Neuronal stem cell (in vitro differentiated cells): ENCODE data around the gene MOCS2.

Experiments used
- DNase-seq: peaks from one replicate; pipeline ENCODE4 v3.0.0-alpha.2; 2013; ENCODE audit warnings: low spot score
- H2AFZ ChIP-seq: one replicate; pipeline ENCODE4 v1.6.1; 2013; ENCODE audit warnings: mild to moderate bottlenecking, low read length, inconsistent platforms
- H2AK5ac ChIP-seq: 2 replicates; pipeline ENCODE4 v1.6.1; 2013; ENCODE audit warnings: low read depth, mild to moderate bottlenecking, inconsistent platforms, low read length, moderate library complexity, mixed read lengths
- H2BK120ac ChIP-seq: 2 replicates; pipeline ENCODE4 v1.6.1; 2013; ENCODE audit warnings: low read depth, mild to moderate bottlenecking, inconsistent platforms, low read length, moderate library complexity, mixed read lengths
- H2BK12ac ChIP-seq: one replicate; pipeline ENCODE4 v1.6.1; 2013; ENCODE audit warnings: low read length, inconsistent platforms
- H2BK15ac ChIP-seq: 2 replicates; pipeline ENCODE4 v1.6.1; 2013; ENCODE audit warnings: mild to moderate bottlenecking, low read length, inconsistent platforms, mixed read lengths
- H2BK5ac ChIP-seq: one replicate; pipeline ENCODE4 v1.6.1; 2013; ENCODE audit warnings: inconsistent platforms, mild to moderate bottlenecking, low read length, moderate library complexity
- H3K14ac ChIP-seq: one replicate; pipeline ENCODE4 v1.6.1; 2013; ENCODE audit warnings: low read length, inconsistent platforms
- H3K18ac ChIP-seq: 2 replicates; pipeline ENCODE4 v1.6.1; 2013; ENCODE audit warnings: low read length, inconsistent platforms
- H3K23ac ChIP-seq: 2 replicates; pipeline ENCODE4 v1.6.1; 2013; ENCODE audit warnings: low read depth, mild to moderate bottlenecking, mixed read lengths, low read length, inconsistent platforms; ENCODE audit not compliant: poor library complexity
- H3K27ac ChIP-seq: replicated peaks from 3 replicates; pipeline ENCODE4 v1.5.1; 2013; ENCODE audit warnings: low read length, inconsistent platforms
- H3K27me3 ChIP-seq, 3 experiments: 2 replicates each; pipeline ENCODE4 v1.6.1; 2013; ENCODE audit warnings: low read length in 3 of 3, mild to moderate bottlenecking in 2 of 3, inconsistent platforms in 1 of 3, low read depth in 1 of 3, mixed read lengths in 1 of 3, moderate library complexity in 1 of 3; ENCODE audit not compliant: control insufficient read depth in 3 of 3, insufficient read depth in 3 of 3
- H3K36me3 ChIP-seq, 2 donors: replicated peaks in 1 of 2; 2 replicates each; pipeline ENCODE4 v1.6.1; 2013; ENCODE audit warnings: low read length in 2 of 2; ENCODE audit not compliant: control insufficient read depth in 2 of 2, insufficient read depth in 2 of 2
- H3K4ac ChIP-seq: 2 replicates; pipeline ENCODE4 v1.6.1; 2013; ENCODE audit warnings: inconsistent platforms, mild to moderate bottlenecking, low read length, moderate library complexity
- H3K4me1 ChIP-seq, 2 donors: 1 replicate in 1 of 2; 2 replicates in 1 of 2; pipeline ENCODE4 v1.6.1; 2013; ENCODE audit warnings: low read length in 2 of 2, low read depth in 1 of 2; ENCODE audit not compliant: control insufficient read depth in 2 of 2, insufficient read depth in 1 of 2
- H3K4me2 ChIP-seq: one replicate; pipeline ENCODE4 v1.6.1; 2013; ENCODE audit warnings: mild to moderate bottlenecking, low read length, inconsistent platforms; ENCODE audit not compliant: insufficient read depth, poor library complexity, severe bottlenecking
- H3K4me3 ChIP-seq, 2 donors: 2 replicates each; pipeline ENCODE4 v1.5.1; 2013; ENCODE audit warnings: low read length in 2 of 2, mild to moderate bottlenecking in 2 of 2, inconsistent platforms in 1 of 2, moderate library complexity in 1 of 2
- H3K79me1 ChIP-seq: one replicate; pipeline ENCODE4 v1.6.1; 2013; ENCODE audit warnings: low read depth, mild to moderate bottlenecking, inconsistent platforms, low read length, moderate library complexity
- H3K9ac ChIP-seq: one replicate; pipeline ENCODE4 v1.6.1; 2013; ENCODE audit warnings: mild to moderate bottlenecking, low read depth, low read length, inconsistent platforms; ENCODE audit not compliant: poor library complexity
- H3K9me3 ChIP-seq, 2 donors: replicated peaks in 1 of 2; 2 replicates each; pipeline versions ENCODE3 to v1.6.1; 2013; ENCODE audit warnings: low read length in 2 of 2, mild to moderate bottlenecking in 2 of 2, inconsistent platforms in 1 of 2, low read depth in 1 of 2, mixed read lengths in 1 of 2, moderate library complexity in 1 of 2; ENCODE audit not compliant: control insufficient read depth in 2 of 2, insufficient read depth in 1 of 2
- H4K8ac ChIP-seq: one replicate; pipeline ENCODE4 v1.6.1; 2013; ENCODE audit warnings: low read depth, mild to moderate bottlenecking, inconsistent platforms, low read length, moderate library complexity
- H4K91ac ChIP-seq: one replicate; pipeline ENCODE4 v1.6.1; 2013; ENCODE audit warnings: low read length, low read depth, mild to moderate bottlenecking, inconsistent platforms; ENCODE audit not compliant: poor library complexity
- WGBS, 2 donors: extraction: QIAGEN DNeasy Blood & Tissue Kit; methylation state at CpG; one replicate each; pipeline ENCODE4 v1.1.7; 2013; ENCODE audit warnings: missing lambda C conversion rate in 2 of 2, mixed read lengths in 1 of 2; ENCODE audit not compliant: insufficient read length in 2 of 2, insufficient replicate concordance in 1 of 2; ENCODE audit errors: extremely low coverage in 2 of 2; 5-methylcytosine and 5-hydroxymethylcytosine counted together

The MOCS2 gene

DNA sequence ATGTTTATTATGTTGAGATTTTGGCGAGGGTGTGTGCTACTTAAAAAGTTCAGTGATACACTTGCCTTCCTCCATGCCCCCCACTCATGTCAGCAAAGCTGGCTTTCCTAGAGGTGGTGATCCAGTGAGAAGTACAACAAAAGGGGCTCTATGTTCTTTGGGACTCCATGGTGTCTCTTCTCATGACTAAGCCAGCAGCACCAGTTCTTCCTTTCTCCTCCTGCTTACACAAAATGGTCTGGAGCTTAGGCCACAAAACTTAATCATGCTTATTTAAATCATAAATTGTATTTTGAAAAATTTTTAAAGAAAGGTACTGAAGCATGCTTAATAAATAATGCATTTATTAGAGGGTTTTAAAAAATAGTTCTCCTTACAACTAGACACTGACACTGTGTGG, 22.4 kb downstream of the MOCS2 start:
- Histone ChIP-seq H2AFZ (no peak overlapping the region), H2BK5ac (no peak overlapping the region), H2BK120ac (no peak overlapping the region), H4K8ac (no peak overlapping the region), H3K4ac (no peak overlapping the region), H3K9ac (no peak overlapping the region), H3K27me3 (no peaks in the 10 kb centered on the region), H3K4me2 (no peak overlapping the region), H3K4me3 (no peak overlapping the region), H3K79me1 (no peaks in the 10 kb centered on the region), H3K36me3 (no peaks in the 10 kb centered on the region), H3K18ac (no peak overlapping the region), H3K23ac (no peak overlapping the region), H3K27ac (no peak overlapping the region), H2BK12ac (no peak overlapping the region), H4K91ac (no peak overlapping the region), H2BK15ac (no peak overlapping the region), H3K9me3 (no peaks in the 10 kb centered on the region), H3K14ac (no peak overlapping the region), H2AK5ac (no peak overlapping the region), H3K4me1 (no peaks in the 10 kb centered on the region)
- DNase-seq, result no peak
- no CpG with 5 or more reads among the region's 1 CpG for WGBS, 2 donors

DNA sequence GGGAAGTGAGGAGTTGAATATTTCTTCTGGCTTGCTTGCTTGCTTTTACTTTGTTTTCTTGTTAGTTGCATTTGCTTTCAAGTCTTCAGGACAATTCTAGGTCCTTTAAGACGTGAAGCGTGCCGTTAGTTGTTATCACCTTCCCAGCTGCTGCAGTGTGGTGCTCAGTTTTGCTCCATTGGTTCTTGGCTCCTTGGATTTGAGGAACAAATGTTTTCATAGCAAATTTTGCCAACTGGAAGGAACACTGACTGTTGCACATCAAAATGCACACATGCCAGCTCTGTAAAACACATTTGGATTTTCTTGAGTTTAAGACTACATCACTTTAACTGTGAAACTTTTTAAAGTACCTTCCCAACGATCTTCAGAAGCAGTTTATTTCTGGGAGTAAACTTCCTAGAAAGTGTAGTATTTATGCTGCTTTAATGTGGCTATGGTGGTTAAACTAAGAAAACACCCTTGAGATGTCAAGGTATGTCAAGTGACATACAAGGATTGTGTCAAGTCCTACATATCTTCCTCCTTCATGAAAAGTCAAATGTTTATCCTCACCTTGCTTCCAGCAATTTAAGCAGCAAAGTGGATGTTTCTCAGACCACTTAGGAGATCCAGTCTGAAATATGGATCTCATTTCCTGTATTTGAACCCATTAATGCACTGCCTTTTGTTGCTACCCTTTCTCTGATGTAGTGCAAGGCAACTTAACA, 24.9 kb downstream of the MOCS2 start:
- Histone ChIP-seq H3K18ac (no peak overlapping the region), H2BK15ac (no peak overlapping the region), H3K9ac (no peak overlapping the region), H3K9me3 (no peaks in the 10 kb centered on the region), H3K14ac (no peak overlapping the region), H2BK120ac (no peak overlapping the region), H3K4ac (no peak overlapping the region), H2BK5ac (no peak overlapping the region), H4K91ac (no peak overlapping the region), H3K4me1 (no peaks in the 10 kb centered on the region), H3K36me3 (no peaks in the 10 kb centered on the region), H3K4me3 (no peak overlapping the region), H2AK5ac (no peak overlapping the region), H3K4me2 (no peak overlapping the region), H3K23ac (no peak overlapping the region), H3K27me3 (no peaks in the 10 kb centered on the region), H2BK12ac (no peak overlapping the region), H3K79me1 (no peaks in the 10 kb centered on the region), H4K8ac (no peak overlapping the region), H3K27ac (no peak overlapping the region), H2AFZ (no peak overlapping the region)
- no peak for DNase-seq
- WGBS, 2 donors, result no CpG with 5 or more reads among the region's 4 CpGs

- no peak overlapping the region for H3K4ac ChIP-seq
- no peak overlapping the region for H3K4me3 ChIP-seq
- H3K23ac ChIP-seq, result no peak overlapping the region
- no peaks in the 10 kb centered on the region for H3K27me3 ChIP-seq
- H4K91ac ChIP-seq, result no peak overlapping the region
- H3K4me2 ChIP-seq, result no peak overlapping the region
- H3K14ac ChIP-seq, result no peak overlapping the region
- no peak overlapping the region for H2AK5ac ChIP-seq
- no peak for DNase-seq
- no peak overlapping the region for H3K9ac ChIP-seq
- no peak overlapping the region for H2AFZ ChIP-seq
- H3K4me1 ChIP-seq, result no peaks in the 10 kb centered on the region
- no peak overlapping the region for H2BK12ac ChIP-seq
- no peak overlapping the region for H2BK5ac ChIP-seq
- H3K79me1 ChIP-seq, result no peaks in the 10 kb centered on the region
- no peak overlapping the region for H2BK120ac ChIP-seq
- H4K8ac ChIP-seq, result no peak overlapping the region
- H2BK15ac ChIP-seq, result no peak overlapping the region
- H3K27ac ChIP-seq, result no peak overlapping the region
- H3K36me3 ChIP-seq, result no peaks in the 10 kb centered on the region
- no peak overlapping the region for H3K18ac ChIP-seq
- H3K9me3 ChIP-seq, result no peaks in the 10 kb centered on the region
Measured at GRCh38 chr5:53083927-53084326, 25.6 kb downstream of the MOCS2 start.

GRCh38 chr5:53080271-53080670, 29.3 kb downstream of the MOCS2 start:
- H3K9ac ChIP-seq, result no peak overlapping the region
- H3K14ac ChIP-seq, result no peak overlapping the region
- no peak overlapping the region for H3K4me3 ChIP-seq
- H2AK5ac ChIP-seq, result no peak overlapping the region
- no peak overlapping the region for H3K18ac ChIP-seq
- H3K79me1 ChIP-seq, result no peaks in the 10 kb centered on the region
- H4K8ac ChIP-seq, result no peak overlapping the region
- no peak overlapping the region for H2BK120ac ChIP-seq
- H2BK5ac ChIP-seq, result no peak overlapping the region
- H3K23ac ChIP-seq, result no peak overlapping the region
- H2AFZ ChIP-seq, result no peak overlapping the region
- WGBS, 2 donors, result no CpG with 5 or more reads among the region's 4 CpGs
- no peaks in the 10 kb centered on the region for H3K4me1 ChIP-seq
- no peak overlapping the region for H3K27ac ChIP-seq
- H3K9me3 ChIP-seq, result no peaks in the 10 kb centered on the region
- H4K91ac ChIP-seq, result no peak overlapping the region
- H3K4ac ChIP-seq, result no peak overlapping the region
- H2BK12ac ChIP-seq, result no peak overlapping the region
- peaks cover 0 to 1% of the 10 kb centered on the region in 2 donors for H3K36me3 ChIP-seq
- no peak for DNase-seq
- no peaks in the 10 kb centered on the region for H3K27me3 ChIP-seq
- no peak overlapping the region for H3K4me2 ChIP-seq
- H2BK15ac ChIP-seq, result no peak overlapping the region
